Measurements from ENCODE around the gene TMEM272. TPM values are rescaled to one million over a fixed set of nuclear protein-coding genes. Genes with fewer than 3 reads are reported as not detected.

The TMEM272 gene
- total and polyA plus RNA-seq, 9 of the 15 experiments (the other 6 are each of a cell fraction or from before 2014, with no cell fraction given): 0.04 to 0.16 (median 0.06) TPM; not detected in 2

- in situ Hi-C loops (cut with MboI): loop anchor here (10.0 kb wide), 1 partner anchor 303 kb away; the partner anchor contains the start of gene NEK5
- no peak overlapping the region for H3K4me3 ChIP-seq
- 13% methylated on average over 1 of the region's 2 CpGs for WGBS (ENCODE audit: insufficient coverage, low coverage, missing lambda C conversion rate)
- POLR2A ChIA-PET: interaction anchor here (0.7 kb wide), 1 partner anchor 996 kb away, joined by 4 read pairs; no protein-coding TSS in a partner anchor
- no peak overlapping the region for H3K27ac ChIP-seq (ENCODE audit: extremely low read depth, low read depth, low read length)
- no peak overlapping the region for H2AFZ ChIP-seq (ENCODE audit: low read depth, low read length)
- no peak for ATAC-seq
- H3K36me3 ChIP-seq (ENCODE audit: control insufficient read depth, insufficient read depth, low read length): no peaks in the 10 kb centered on the region
- no peaks in the 10 kb centered on the region for H3K9me3 ChIP-seq (replicated peaks; ENCODE audit: control insufficient read depth, insufficient read depth, low read depth, low read length)
- BruUV-seq (replicated peaks): no TSS peak
- CTCF ChIA-PET (ENCODE audit: low intra/inter-chr PET ratio): no interaction called here
- H3K9ac ChIP-seq (ENCODE audit: insufficient read depth in 1 of 2, low read depth in 2 of 2, low read length in 2 of 2): no peak overlapping the region
- FAIRE-seq: no peak
- H3K9me1 ChIP-seq (ENCODE audit: control insufficient read depth, insufficient read depth, low read length): no peaks in the 10 kb centered on the region
- no peak overlapping the region for H3K4me2 ChIP-seq (ENCODE audit: insufficient read depth, low read length)
- no peak for DNase-seq (ENCODE audit: extremely low read depth in 1 of 4, low spot score in 3 of 4)
- peaks cover 0 to 2% of the 10 kb centered on the region in 2 experiments; a peak in 3 of 5 replicates for H3K4me1 ChIP-seq (replicated peaks in 1 of 2; ENCODE audit: control insufficient read depth in 2 of 2, insufficient read depth in 2 of 2, low read length in 2 of 2)
- H3K27me3 ChIP-seq (ENCODE audit: control insufficient read depth in 2 of 2, insufficient read depth in 2 of 2, low read length in 2 of 2): peaks cover 3 to 38% of the 10 kb centered on the region in 2 experiments; a peak in 4 of 5 replicates
- intact Hi-C loops (cut with micrococcal nuclease): no loop called here
- no peaks in the 10 kb centered on the region for H3K79me2 ChIP-seq (ENCODE audit: control insufficient read depth, insufficient read depth, low read length)
- H4K20me1 ChIP-seq (replicated peaks; ENCODE audit: control insufficient read depth, insufficient read depth, low read length): no peaks in the 10 kb centered on the region; the same call in 1 of the 2 replicates
- TF ChIP-seq ZFPM2 (CRISPR knock-in tag; IDR thresholded peaks at IDR 0.05): no peak
- no peak for TF ChIP-seq EP400 (IDR thresholded peaks at IDR 0.05)
- no peak for TF ChIP-seq CEBPG (CRISPR knock-in tag; IDR thresholded peaks at IDR 0.05)
- no peak for TF ChIP-seq CEBPG (tag; conservative IDR thresholded peaks at IDR 0.05 in 1 of 2, IDR thresholded peaks at IDR 0.05 in 1 of 2)
- no peak for TF ChIP-seq SNRNP70 (optimal IDR thresholded peaks at IDR 0.05; ENCODE audit: low read depth, low read length)
- TF ChIP-seq REST (IDR thresholded peaks at IDR 0.05; ENCODE audit: borderline replicate concordance): no peak
- no peak for TF ChIP-seq REST (CRISPR knock-in tag; IDR thresholded peaks at IDR 0.05; ENCODE audit: low read depth)
- no peak for TF ChIP-seq CBX3 (IDR thresholded peaks at IDR 0.05; ENCODE audit: borderline replicate concordance in 1 of 2, low read length in 2 of 2)
- TF ChIP-seq NCOA2 (IDR thresholded peaks at IDR 0.05; ENCODE audit: partially characterized antibody in 2 of 2): no peak
- no peak for TF ChIP-seq LEF1 (IDR thresholded peaks at IDR 0.05)
- no peak for TF ChIP-seq POLR3A (IDR thresholded peaks at IDR 0.05; ENCODE audit: borderline replicate concordance, extremely low read depth, insufficient read depth, insufficient read length)
- no peak for TF ChIP-seq STAT5B (CRISPR knock-in tag; IDR thresholded peaks at IDR 0.05)
- no peak for TF ChIP-seq ZKSCAN1 (IDR thresholded peaks at IDR 0.05; ENCODE audit: low read depth, low read length)
- TF ChIP-seq SRF (CRISPR knock-in tag; IDR thresholded peaks at IDR 0.05): no peak
- no peak for TF ChIP-seq ZBTB12 (CRISPR knock-in tag; IDR thresholded peaks at IDR 0.05)
Measured at GRCh38 chr13:51821606-51822005, 23.4 kb downstream of the TMEM272 start.
